HepG2 (cell line): Measurements from ENCODE around the gene SPACA4. TPM values are rescaled to one million over a fixed set of nuclear protein-coding genes. Genes with fewer than 3 reads are reported as not detected.

Experiments used
- CHD2 ChIP-seq: IDR thresholded peaks from 2 replicates; pipeline ENCODE4 v1.6.1; 2011; ENCODE audit warnings: low read depth, low read length, improper control_type of control experiment
- EP300 ChIP-seq, 3 experiments: sonication (generic) in 1 of 3; formaldehyde crosslinking in 1 of 3; IDR thresholded peaks; 2 replicates each; pipeline versions ENCODE4 v1.5.1 to v1.6.1; 2011 to 2020; ENCODE audit warnings: low read depth in 2 of 3, low read length in 2 of 3, borderline replicate concordance in 1 of 3, improper control_type of control experiment in 1 of 3, mild to moderate bottlenecking in 1 of 3, missing genetic modification reagents in 1 of 3, moderate library complexity in 1 of 3
- HNF1A ChIP-seq, 2 experiments: sonication (generic) in 1 of 2; formaldehyde crosslinking in 1 of 2; IDR thresholded peaks; 2 replicates each; pipeline versions ENCODE4 v1.4.0 to v1.6.1; 2016 to 2020; ENCODE audit warnings: borderline replicate concordance in 1 of 2, low read depth in 1 of 2, mild to moderate bottlenecking in 1 of 2, missing genetic modification reagents in 1 of 2
- NCOA2 ChIP-seq: sonication (generic); formaldehyde crosslinking; IDR thresholded peaks from 2 replicates; pipeline ENCODE4 v1.8.0; 2022; ENCODE audit warnings: inconsistent platforms
- RNF2 ChIP-seq: fragments of 450-650 bp; conservative IDR thresholded peaks from 2 replicates; pipeline ENCODE4 v1.6.1; 2016; ENCODE audit warnings: low read depth
- TP53 ChIP-seq: sonication (generic); formaldehyde crosslinking; conservative IDR thresholded peaks from 2 replicates; pipeline ENCODE4 v1.4.0; 2020; ENCODE audit warnings: missing genetic modification reagents
- TSC22D2 ChIP-seq: sonication (generic); formaldehyde crosslinking; IDR thresholded peaks from 2 replicates; pipeline ENCODE4 v1.5.1; 2020; ENCODE audit warnings: missing genetic modification reagents, mild to moderate bottlenecking, borderline replicate concordance
- ZNF253 ChIP-seq: sonication (generic); formaldehyde crosslinking; IDR thresholded peaks from 2 replicates; pipeline ENCODE4 v1.8.0; 2022; ENCODE audit warnings: mild to moderate bottlenecking, missing genetic modification reagents, borderline replicate concordance
- ZNF562 ChIP-seq: sonication (generic); formaldehyde crosslinking; IDR thresholded peaks from 2 replicates; pipeline ENCODE4 v1.8.0; 2022; ENCODE audit warnings: missing genetic modification reagents, borderline replicate concordance
- polyA plus RNA-seq, 8 experiments: library from polyadenylated mRNA; depleted of rRNA in 3 of 8; stranded (reverse) in 7 of 8; unstranded in 1 of 8; fragments of >200 nt; fragmentation: Illumina TruSeq in 4 of 8; extraction: Trizol in 4 of 8; gene quantifications; 2 replicates each; pipeline versions ENCODE4 v1.2.1 to v1.2.3, GENCODE V29; 2011 to 2016; ENCODE audit warnings: low read depth in 4 of 8, missing spikeins in 1 of 8, mixed read lengths in 1 of 8; ENCODE audit not compliant: insufficient read depth in 1 of 8
- total RNA-seq, 5 experiments: library from RNA; depleted of rRNA; stranded (reverse); fragments of >200 nt; fragmentation: Illumina TruSeq; extraction: Trizol; gene quantifications; 2 replicates each; pipeline ENCODE4 v1.2.3, GENCODE V29; 2016; ENCODE audit warnings: low read depth in 1 of 5
- TF ChIP-seq, protein P1 (sequence below): sonication (generic); formaldehyde crosslinking; IDR thresholded peaks from 2 replicates; pipeline ENCODE4 v1.8.1; 2023; ENCODE audit warnings: mild to moderate bottlenecking, inconsistent platforms, moderate library complexity, missing genetic modification reagents, borderline replicate concordance
- TF ChIP-seq, protein P2 (sequence below): sonication (generic); formaldehyde crosslinking; IDR thresholded peaks from 2 replicates; pipeline ENCODE4 v1.8.1; 2023; ENCODE audit warnings: mild to moderate bottlenecking, missing genetic modification reagents
- TF ChIP-seq, protein P3 (sequence below): sonication (generic); formaldehyde crosslinking; IDR thresholded peaks from 2 replicates; pipeline ENCODE4 v1.5.0; 2020; ENCODE audit warnings: mild to moderate bottlenecking, missing genetic modification reagents
- TF ChIP-seq, protein P4 (sequence below): sonication (generic); formaldehyde crosslinking; IDR thresholded peaks from 2 replicates; pipeline ENCODE4 v1.5.0; 2020; ENCODE audit warnings: mild to moderate bottlenecking, missing genetic modification reagents, moderate library complexity
- TF ChIP-seq, protein P5 (sequence below): sonication (generic); formaldehyde crosslinking; IDR thresholded peaks from 2 replicates; pipeline ENCODE4 v1.9.0; 2021; ENCODE audit warnings: missing genetic modification reagents, borderline replicate concordance

Gene SPACA4
- total and polyA plus RNA-seq, 2 of the 13 experiments (the other 11 are each of a cell fraction or from before 2014, with no cell fraction given) = not detected

DNA sequence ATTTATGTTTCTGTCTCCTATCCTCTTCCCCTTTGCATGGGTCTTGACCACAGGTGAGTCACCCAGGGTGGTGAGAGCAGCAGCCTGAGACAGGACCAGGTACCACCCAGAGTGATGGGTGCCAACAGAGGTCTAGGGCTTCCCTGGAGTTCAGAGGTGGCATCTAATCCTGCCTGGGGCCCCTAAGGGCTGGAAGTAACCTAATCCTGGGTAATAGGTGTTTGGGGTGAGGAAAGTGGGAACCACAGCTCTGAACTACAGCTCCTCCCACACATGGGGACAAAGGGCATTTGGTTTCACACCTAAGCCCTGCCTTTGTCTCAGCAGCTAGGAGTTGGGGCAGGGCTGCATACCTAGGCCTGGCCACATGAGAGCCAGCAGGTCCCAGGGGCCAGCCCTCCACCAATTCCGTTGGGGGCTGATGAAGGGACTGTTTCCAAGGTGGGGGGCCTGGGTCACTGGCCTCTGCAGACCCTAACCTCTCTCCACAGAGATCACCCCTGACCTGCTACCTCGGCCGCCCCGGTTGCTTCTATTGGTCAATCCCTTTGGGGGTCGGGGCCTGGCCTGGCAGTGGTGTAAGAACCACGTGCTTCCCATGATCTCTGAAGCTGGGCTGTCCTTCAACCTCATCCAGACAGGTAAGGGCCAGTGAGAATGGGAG, 20.8 kb downstream of the SPACA4 start (continued):
- TF ChIP-seq, protein P1, sequence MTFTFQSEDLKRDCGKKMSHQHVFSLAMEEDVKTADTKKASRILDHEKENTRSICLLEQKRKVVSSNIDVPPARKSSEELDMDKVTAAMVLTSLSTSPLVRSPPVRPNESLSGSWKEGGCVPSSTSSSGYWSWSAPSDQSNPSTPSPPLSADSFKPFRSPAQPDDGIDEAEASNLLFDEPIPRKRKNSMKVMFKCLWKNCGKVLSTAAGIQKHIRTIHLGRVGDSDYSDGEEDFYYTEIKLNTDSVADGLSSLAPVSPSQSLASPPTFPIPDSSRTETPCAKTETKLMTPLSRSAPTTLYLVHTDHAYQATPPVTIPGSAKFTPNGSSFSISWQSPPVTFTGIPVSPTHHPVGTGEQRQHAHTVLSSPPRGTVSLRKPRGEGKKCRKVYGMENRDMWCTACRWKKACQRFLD = no peak
- no peak for TF ChIP-seq CHD2
- TF ChIP-seq, protein P2, sequence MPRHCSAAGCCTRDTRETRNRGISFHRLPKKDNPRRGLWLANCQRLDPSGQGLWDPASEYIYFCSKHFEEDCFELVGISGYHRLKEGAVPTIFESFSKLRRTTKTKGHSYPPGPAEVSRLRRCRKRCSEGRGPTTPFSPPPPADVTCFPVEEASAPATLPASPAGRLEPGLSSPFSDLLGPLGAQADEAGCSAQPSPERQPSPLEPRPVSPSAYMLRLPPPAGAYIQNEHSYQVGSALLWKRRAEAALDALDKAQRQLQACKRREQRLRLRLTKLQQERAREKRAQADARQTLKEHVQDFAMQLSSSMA (CRISPR knock-in tag) = no peak
- TF ChIP-seq, protein P3, sequence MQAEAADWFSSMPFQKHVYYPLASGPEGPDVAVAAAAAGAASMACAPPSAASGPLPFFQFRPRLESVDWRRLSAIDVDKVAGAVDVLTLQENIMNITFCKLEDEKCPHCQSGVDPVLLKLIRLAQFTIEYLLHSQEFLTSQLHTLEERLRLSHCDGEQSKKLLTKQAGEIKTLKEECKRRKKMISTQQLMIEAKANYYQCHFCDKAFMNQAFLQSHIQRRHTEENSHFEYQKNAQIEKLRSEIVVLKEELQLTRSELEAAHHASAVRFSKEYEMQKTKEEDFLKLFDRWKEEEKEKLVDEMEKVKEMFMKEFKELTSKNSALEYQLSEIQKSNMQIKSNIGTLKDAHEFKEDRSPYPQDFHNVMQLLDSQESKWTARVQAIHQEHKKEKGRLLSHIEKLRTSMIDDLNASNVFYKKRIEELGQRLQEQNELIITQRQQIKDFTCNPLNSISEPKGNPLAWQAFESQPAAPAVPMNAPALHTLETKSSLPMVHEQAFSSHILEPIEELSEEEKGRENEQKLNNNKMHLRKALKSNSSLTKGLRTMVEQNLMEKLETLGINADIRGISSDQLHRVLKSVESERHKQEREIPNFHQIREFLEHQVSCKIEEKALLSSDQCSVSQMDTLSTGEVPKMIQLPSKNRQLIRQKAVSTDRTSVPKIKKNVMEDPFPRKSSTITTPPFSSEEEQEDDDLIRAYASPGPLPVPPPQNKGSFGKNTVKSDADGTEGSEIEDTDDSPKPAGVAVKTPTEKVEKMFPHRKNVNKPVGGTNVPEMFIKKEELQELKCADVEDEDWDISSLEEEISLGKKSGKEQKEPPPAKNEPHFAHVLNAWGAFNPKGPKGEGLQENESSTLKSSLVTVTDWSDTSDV = no peak
- TF ChIP-seq, protein P4, sequence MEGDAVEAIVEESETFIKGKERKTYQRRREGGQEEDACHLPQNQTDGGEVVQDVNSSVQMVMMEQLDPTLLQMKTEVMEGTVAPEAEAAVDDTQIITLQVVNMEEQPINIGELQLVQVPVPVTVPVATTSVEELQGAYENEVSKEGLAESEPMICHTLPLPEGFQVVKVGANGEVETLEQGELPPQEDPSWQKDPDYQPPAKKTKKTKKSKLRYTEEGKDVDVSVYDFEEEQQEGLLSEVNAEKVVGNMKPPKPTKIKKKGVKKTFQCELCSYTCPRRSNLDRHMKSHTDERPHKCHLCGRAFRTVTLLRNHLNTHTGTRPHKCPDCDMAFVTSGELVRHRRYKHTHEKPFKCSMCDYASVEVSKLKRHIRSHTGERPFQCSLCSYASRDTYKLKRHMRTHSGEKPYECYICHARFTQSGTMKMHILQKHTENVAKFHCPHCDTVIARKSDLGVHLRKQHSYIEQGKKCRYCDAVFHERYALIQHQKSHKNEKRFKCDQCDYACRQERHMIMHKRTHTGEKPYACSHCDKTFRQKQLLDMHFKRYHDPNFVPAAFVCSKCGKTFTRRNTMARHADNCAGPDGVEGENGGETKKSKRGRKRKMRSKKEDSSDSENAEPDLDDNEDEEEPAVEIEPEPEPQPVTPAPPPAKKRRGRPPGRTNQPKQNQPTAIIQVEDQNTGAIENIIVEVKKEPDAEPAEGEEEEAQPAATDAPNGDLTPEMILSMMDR = no peak
- TF ChIP-seq NCOA2 (CRISPR knock-in tag) = peak; percentile 45; the same call in 1 of the 2 replicates
- no peak for TF ChIP-seq EP300 (IDR thresholded peaks at IDR 0.05; ENCODE audit: low read depth in 2 of 2, low read length in 2 of 2)
- TF ChIP-seq EP300 (CRISPR knock-in tag; IDR thresholded peaks at IDR 0.05; ENCODE audit: borderline replicate concordance) = no peak
- TF ChIP-seq HNF1A (IDR thresholded peaks at IDR 0.05; ENCODE audit: low read depth) = no peak
- TF ChIP-seq HNF1A (CRISPR knock-in tag; IDR thresholded peaks at IDR 0.05; ENCODE audit: borderline replicate concordance) = no peak
- peak; percentile 80; the same call in 1 of the 2 replicates for TF ChIP-seq RNF2
- TF ChIP-seq TP53 (CRISPR knock-in tag) = no peak
- TF ChIP-seq, protein P5, sequence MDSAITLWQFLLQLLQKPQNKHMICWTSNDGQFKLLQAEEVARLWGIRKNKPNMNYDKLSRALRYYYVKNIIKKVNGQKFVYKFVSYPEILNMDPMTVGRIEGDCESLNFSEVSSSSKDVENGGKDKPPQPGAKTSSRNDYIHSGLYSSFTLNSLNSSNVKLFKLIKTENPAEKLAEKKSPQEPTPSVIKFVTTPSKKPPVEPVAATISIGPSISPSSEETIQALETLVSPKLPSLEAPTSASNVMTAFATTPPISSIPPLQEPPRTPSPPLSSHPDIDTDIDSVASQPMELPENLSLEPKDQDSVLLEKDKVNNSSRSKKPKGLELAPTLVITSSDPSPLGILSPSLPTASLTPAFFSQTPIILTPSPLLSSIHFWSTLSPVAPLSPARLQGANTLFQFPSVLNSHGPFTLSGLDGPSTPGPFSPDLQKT (CRISPR knock-in tag) = no peak
- 0 out of 2 replicates have a peak, but pooled peaks have one; percentile 38 for TF ChIP-seq ZNF253 (CRISPR knock-in tag)
- TF ChIP-seq ZNF562 (CRISPR knock-in tag) = no peak
- TF ChIP-seq TSC22D2 (CRISPR knock-in tag) = no peak
